Ishikawa (cell line): Measurements from ENCODE around the gene GNAT3.

ENCODE experiments used
- CEBPB ChIP-seq: IDR thresholded peaks from 2 replicates; pipeline ENCODE4 v1.6.1; 2012
- CREB1 ChIP-seq: IDR thresholded peaks from 2 replicates; pipeline ENCODE4 v1.6.1; 2012; ENCODE audit warnings: low read depth
- EGR1 ChIP-seq: IDR thresholded peaks from 2 replicates; pipeline ENCODE4 v1.6.1; 2012
- EP300 ChIP-seq: IDR thresholded peaks from 2 replicates; pipeline ENCODE4 v1.6.1; 2012; ENCODE audit warnings: borderline replicate concordance
- FOXM1 ChIP-seq: IDR thresholded peaks from 2 replicates; pipeline ENCODE4 v1.6.1; 2012; ENCODE audit warnings: low read depth, borderline replicate concordance
- MAX ChIP-seq: IDR thresholded peaks from 2 replicates; pipeline ENCODE4 v1.6.1; 2012
- NFIC ChIP-seq: IDR thresholded peaks from 2 replicates; pipeline ENCODE4 v1.6.1; 2012
- RAD21 ChIP-seq: IDR thresholded peaks from 2 replicates; pipeline ENCODE4 v1.6.1; 2012; ENCODE audit warnings: low read depth
- REST ChIP-seq: IDR thresholded peaks from 2 replicates; pipeline ENCODE4 v1.6.1; 2012; ENCODE audit warnings: low read depth, mild to moderate bottlenecking
- TAF1 ChIP-seq: IDR thresholded peaks from 2 replicates; pipeline ENCODE4 v1.6.1; 2012; ENCODE audit warnings: low read depth, mild to moderate bottlenecking
- TCF12 ChIP-seq: IDR thresholded peaks from 2 replicates; pipeline ENCODE4 v1.6.1; 2012; ENCODE audit warnings: low read depth
- TEAD4 ChIP-seq: IDR thresholded peaks from 2 replicates; pipeline ENCODE4 v1.6.1; 2012
- USF1 ChIP-seq: IDR thresholded peaks from 2 replicates; pipeline ENCODE4 v1.6.1; 2012
- YY1 ChIP-seq: IDR thresholded peaks from 2 replicates; pipeline ENCODE4 v1.6.1; 2012; ENCODE audit warnings: low read depth
- ZBTB7A ChIP-seq: IDR thresholded peaks from 2 replicates; pipeline ENCODE4 v1.6.1; 2012; ENCODE audit warnings: low read depth

Gene GNAT3

GRCh38 chr7:80415114-80415513 is 96.8 kb downstream of the GNAT3 start:
- no peak for TF ChIP-seq TAF1
- no peak for TF ChIP-seq TEAD4
- TF ChIP-seq USF1: no peak
- no peak for TF ChIP-seq YY1
- TF ChIP-seq EP300: no peak
- no peak for TF ChIP-seq CREB1
- no peak for TF ChIP-seq RAD21
- no peak for TF ChIP-seq CEBPB
- no peak for TF ChIP-seq NFIC
- no peak for TF ChIP-seq MAX
- TF ChIP-seq EGR1: no peak
- no peak for TF ChIP-seq ZBTB7A
- no peak for TF ChIP-seq TCF12

GRCh38 chr7:80414331-80414730 is 97.5 kb downstream of the GNAT3 start:
- TF ChIP-seq RAD21: no peak
- no peak for TF ChIP-seq TEAD4
- no peak for TF ChIP-seq FOXM1

- TF ChIP-seq FOXM1: no peak
- no peak for TF ChIP-seq RAD21
- no peak for TF ChIP-seq NFIC
- no peak for TF ChIP-seq CEBPB
- TF ChIP-seq USF1: no peak
- TF ChIP-seq YY1: no peak
- TF ChIP-seq TCF12: no peak
- TF ChIP-seq ZBTB7A: no peak
- TF ChIP-seq REST: no peak
- no peak for TF ChIP-seq EGR1
- TF ChIP-seq TEAD4: no peak
- TF ChIP-seq CREB1: no peak
- TF ChIP-seq TAF1: no peak
- no peak for TF ChIP-seq MAX
- TF ChIP-seq EP300: no peak
These were observed 98.4 kb downstream of the GNAT3 start for GRCh38 chr7:80413383-80413945.

- TF ChIP-seq USF1 (no peak), ZBTB7A (no peak), NFIC (no peak), MAX (no peak), YY1 (no peak), RAD21 (no peak), FOXM1 (no peak), REST (no peak), EGR1 (no peak), EP300 (no peak), CEBPB (no peak), TEAD4 (no peak), TCF12 (no peak), TAF1 (no peak), CREB1 (no peak)
These were observed 99.0 kb downstream of the GNAT3 start for GRCh38 chr7:80412842-80413241.

GRCh38 chr7:80411621-80412020 is 100.2 kb downstream of the GNAT3 start:
- TF ChIP-seq CREB1: no peak
- no peak for TF ChIP-seq TEAD4
- TF ChIP-seq FOXM1: no peak
- TF ChIP-seq TAF1: no peak
- no peak for TF ChIP-seq EP300
- no peak for TF ChIP-seq MAX
- no peak for TF ChIP-seq NFIC
- no peak for TF ChIP-seq EGR1
- no peak for TF ChIP-seq RAD21
- TF ChIP-seq USF1: no peak
- no peak for TF ChIP-seq REST
- TF ChIP-seq ZBTB7A: no peak
- no peak for TF ChIP-seq TCF12
- TF ChIP-seq YY1: no peak
- TF ChIP-seq CEBPB: no peak
